Measurements from ENCODE around the gene NHS.

The NHS gene

GRCh38 chrX:17706676-17707075, 331.7 kb downstream of the NHS start:
- H3K4me3 ChIP-seq (ENCODE audit: low read depth in 1 of 2, low read length in 2 of 2) = no peak overlapping the region
- no peak for DNase-seq
- no peaks in the 10 kb centered on the region for H3K4me1 ChIP-seq (ENCODE audit: insufficient read depth, low read length)
- no peak overlapping the region for H3K9ac ChIP-seq (ENCODE audit: low read depth, low read length)
- H3K4me2 ChIP-seq (ENCODE audit: insufficient read depth, low read length) = no peak overlapping the region
- H3K27ac ChIP-seq (ENCODE audit: low read length) = no peak overlapping the region
- ATAC-seq (ENCODE audit: insufficient read depth, low read depth) = no peak
- no peaks in the 10 kb centered on the region for H3K36me3 ChIP-seq (ENCODE audit: insufficient read depth, low read length)
- no peaks in the 10 kb centered on the region for H3K9me3 ChIP-seq (ENCODE audit: insufficient read depth, low read length, severe bottlenecking)
- H2AFZ ChIP-seq (ENCODE audit: low read depth, low read length) = no peak overlapping the region
- TF ChIP-seq CTCF (IDR thresholded peaks at IDR 0.05; ENCODE audit: borderline replicate concordance, extremely low read depth, low read length, poor library complexity, severe bottlenecking) (no peak), EZH2 (IDR thresholded peaks at IDR 0.05; ENCODE audit: borderline replicate concordance, low read depth, low read length, severe bottlenecking) (no peak)
- H3K79me2 ChIP-seq (ENCODE audit: insufficient read depth, low read length) = no peaks in the 10 kb centered on the region
- no peaks in the 10 kb centered on the region for H4K20me1 ChIP-seq (ENCODE audit: insufficient read depth, low read length)
- H3K27me3 ChIP-seq (ENCODE audit: insufficient read depth, low read length, poor library complexity) = no peaks in the 10 kb centered on the region

- H3K36me3 ChIP-seq (ENCODE audit: insufficient read depth, low read length) = no peaks in the 10 kb centered on the region
- TF ChIP-seq EZH2 (IDR thresholded peaks at IDR 0.05; ENCODE audit: borderline replicate concordance, low read depth, low read length, severe bottlenecking) (no peak), CTCF (IDR thresholded peaks at IDR 0.05; ENCODE audit: borderline replicate concordance, extremely low read depth, low read length, poor library complexity, severe bottlenecking) (no peak)
- no peak for ATAC-seq (ENCODE audit: insufficient read depth, low read depth)
These were observed 332.7 kb downstream of the NHS start for GRCh38 chrX:17707731-17708130.

GRCh38 chrX:17710871-17711301, 335.9 kb downstream of the NHS start:
- Histone ChIP-seq H3K9ac (ENCODE audit: low read depth, low read length) (no peak overlapping the region), H3K4me1 (ENCODE audit: insufficient read depth, low read length) (no peaks in the 10 kb centered on the region)
- DNase-seq = no peak

More at GRCh38 chrX:17707731-17708130, 332.7 kb downstream of the NHS start:
- H3K27ac ChIP-seq (ENCODE audit: low read length) = no peak overlapping the region
- no peak overlapping the region for H3K4me3 ChIP-seq (ENCODE audit: low read depth in 1 of 2, low read length in 2 of 2)
- H3K9ac ChIP-seq (ENCODE audit: low read depth, low read length) = no peak overlapping the region
- no peaks in the 10 kb centered on the region for H3K27me3 ChIP-seq (ENCODE audit: insufficient read depth, low read length, poor library complexity)
- no peaks in the 10 kb centered on the region for H3K79me2 ChIP-seq (ENCODE audit: insufficient read depth, low read length)
- no peaks in the 10 kb centered on the region for H3K4me1 ChIP-seq (ENCODE audit: insufficient read depth, low read length)
- no peaks in the 10 kb centered on the region for H4K20me1 ChIP-seq (ENCODE audit: insufficient read depth, low read length)
- no peak for DNase-seq
- no peaks in the 10 kb centered on the region for H3K9me3 ChIP-seq (ENCODE audit: insufficient read depth, low read length, severe bottlenecking)
- H3K4me2 ChIP-seq (ENCODE audit: insufficient read depth, low read length) = no peak overlapping the region
- no peak overlapping the region for H2AFZ ChIP-seq (ENCODE audit: low read depth, low read length)

More at GRCh38 chrX:17710871-17711301, 335.9 kb downstream of the NHS start:
- Histone ChIP-seq H3K4me2 (ENCODE audit: insufficient read depth, low read length) (no peak overlapping the region), H3K79me2 (ENCODE audit: insufficient read depth, low read length) (no peaks in the 10 kb centered on the region), H3K27ac (ENCODE audit: low read length) (no peak overlapping the region), H3K27me3 (ENCODE audit: insufficient read depth, low read length, poor library complexity) (no peaks in the 10 kb centered on the region), H4K20me1 (ENCODE audit: insufficient read depth, low read length) (no peaks in the 10 kb centered on the region), H3K36me3 (ENCODE audit: insufficient read depth, low read length) (no peaks in the 10 kb centered on the region), H2AFZ (ENCODE audit: low read depth, low read length) (no peak overlapping the region), H3K9me3 (ENCODE audit: insufficient read depth, low read length, severe bottlenecking) (no peaks in the 10 kb centered on the region), H3K4me3 (ENCODE audit: low read depth in 1 of 2, low read length in 2 of 2) (no peak overlapping the region)
- TF ChIP-seq EZH2 (IDR thresholded peaks at IDR 0.05; ENCODE audit: borderline replicate concordance, low read depth, low read length, severe bottlenecking) (no peak), CTCF (IDR thresholded peaks at IDR 0.05; ENCODE audit: borderline replicate concordance, extremely low read depth, low read length, poor library complexity, severe bottlenecking) (no peak)
- ATAC-seq (ENCODE audit: insufficient read depth, low read depth) = no peak
